H9 (cell line): Measurements from ENCODE around the gene RHOH. TPM values are rescaled to one million over a fixed set of nuclear protein-coding genes. Genes with fewer than 3 reads are reported as not detected.

Source experiments
- DNase-seq: peaks from one replicate; pipeline ENCODE4 v3.0.0-alpha.2; 2017
- H2AFZ ChIP-seq: one replicate; pipeline ENCODE4 v1.6.1; 2013; ENCODE audit warnings: mild to moderate bottlenecking, low read length, control low read depth, moderate library complexity
- H2AK5ac ChIP-seq: 2 replicates; pipeline ENCODE4 v1.6.1; 2013; ENCODE audit warnings: low read length, control low read depth, mixed read lengths; ENCODE audit not compliant: insufficient read length
- H2BK120ac ChIP-seq: one replicate; pipeline ENCODE4 v1.6.1; 2013; ENCODE audit warnings: low read depth, mild to moderate bottlenecking, low read length, control low read depth, inconsistent platforms; ENCODE audit not compliant: poor library complexity, severe bottlenecking
- H2BK12ac ChIP-seq: 2 replicates; pipeline ENCODE4 v1.6.1; 2013; ENCODE audit warnings: low read length, control low read depth, mixed read lengths, low read depth; ENCODE audit not compliant: insufficient read length
- H2BK15ac ChIP-seq: 2 replicates; pipeline ENCODE4 v1.6.1; 2013; ENCODE audit warnings: low read depth, low read length, control low read depth
- H2BK20ac ChIP-seq: one replicate; pipeline ENCODE4 v1.6.1; 2013; ENCODE audit warnings: low read depth, mild to moderate bottlenecking, low read length, control low read depth, inconsistent platforms; ENCODE audit not compliant: poor library complexity, severe bottlenecking
- H2BK5ac ChIP-seq: 2 replicates; pipeline ENCODE4 v1.6.1; 2013; ENCODE audit warnings: low read length, control low read depth, mixed read lengths; ENCODE audit not compliant: insufficient read length
- H3K14ac ChIP-seq: 2 replicates; pipeline ENCODE4 v1.6.1; 2013; ENCODE audit warnings: low read length, control low read depth; ENCODE audit not compliant: insufficient read depth
- H3K18ac ChIP-seq: 2 replicates; pipeline ENCODE4 v1.6.1; 2013; ENCODE audit warnings: low read depth, mild to moderate bottlenecking, mixed read lengths, low read length, control low read depth; ENCODE audit not compliant: insufficient read length
- H3K23ac ChIP-seq: 2 replicates; pipeline ENCODE4 v1.6.1; 2013; ENCODE audit warnings: low read length, control low read depth, mixed read lengths, low read depth; ENCODE audit not compliant: insufficient read length
- H3K23me2 ChIP-seq: 2 replicates; pipeline ENCODE4 v1.6.1; 2013; ENCODE audit warnings: low read depth, mild to moderate bottlenecking, mixed read lengths, low read length, control low read depth; ENCODE audit not compliant: insufficient read length, poor library complexity, severe bottlenecking
- H3K27ac ChIP-seq: 2 replicates; pipeline ENCODE4 v1.5.1; 2013; ENCODE audit warnings: low read length, control low read depth, mixed read lengths, low read depth; ENCODE audit not compliant: insufficient read length
- H3K27me3 ChIP-seq: 2 replicates; pipeline ENCODE4 v1.6.1; 2013; ENCODE audit warnings: low read length, control low read depth, inconsistent platforms; ENCODE audit not compliant: insufficient read depth
- H3K4ac ChIP-seq: 2 replicates; pipeline ENCODE4 v1.6.1; 2013; ENCODE audit warnings: low read depth, mild to moderate bottlenecking, control low read depth, inconsistent platforms, low read length, moderate library complexity
- H3K4me1 ChIP-seq: 2 replicates; pipeline ENCODE4 v1.6.1; 2013; ENCODE audit warnings: low read length, control low read depth, inconsistent platforms; ENCODE audit not compliant: insufficient read depth
- H3K4me2 ChIP-seq: 2 replicates; pipeline ENCODE4 v1.6.1; 2013; ENCODE audit warnings: low read length, control low read depth, mixed read lengths; ENCODE audit not compliant: insufficient read length, insufficient read depth
- H3K56ac ChIP-seq: 2 replicates; pipeline ENCODE4 v1.6.1; 2013; ENCODE audit warnings: low read depth, mild to moderate bottlenecking, mixed read lengths, low read length, control low read depth; ENCODE audit not compliant: insufficient read length
- H3K79me1 ChIP-seq: 2 replicates; pipeline ENCODE4 v1.6.1; 2013; ENCODE audit warnings: low read depth, mild to moderate bottlenecking, moderate library complexity, low read length, control low read depth, inconsistent platforms; ENCODE audit not compliant: insufficient read depth, poor library complexity, severe bottlenecking
- H3K79me2 ChIP-seq: 2 replicates; pipeline ENCODE4 v1.6.1; 2013; ENCODE audit warnings: low read length, control low read depth, inconsistent platforms; ENCODE audit not compliant: insufficient read depth
- H3K9ac ChIP-seq: 2 replicates; pipeline ENCODE4 v1.6.1; 2013; ENCODE audit warnings: low read length, control low read depth, mixed read lengths; ENCODE audit not compliant: insufficient read length; ENCODE audit errors: extremely low read depth
- H3K9me3 ChIP-seq: one replicate; pipeline ENCODE4 v1.6.1; 2013; ENCODE audit warnings: low read depth, low read length, inconsistent platforms; ENCODE audit not compliant: control insufficient read depth
- H3T11ph ChIP-seq: one replicate; pipeline ENCODE4 v1.6.1; 2013; ENCODE audit warnings: mild to moderate bottlenecking, low read length, control low read depth, inconsistent platforms
- H4K20me1 ChIP-seq: one replicate; pipeline ENCODE4 v1.6.1; 2013; ENCODE audit not compliant: control insufficient read depth, insufficient read length, insufficient read depth
- H4K5ac ChIP-seq: 2 replicates; pipeline ENCODE4 v1.6.1; 2013; ENCODE audit warnings: low read depth, mild to moderate bottlenecking, mixed read lengths, low read length, control low read depth; ENCODE audit not compliant: insufficient read length
- H4K8ac ChIP-seq: replicated peaks from 2 replicates; pipeline ENCODE4 v1.6.1; 2013; ENCODE audit warnings: low read length, control low read depth, mixed read lengths, low read depth; ENCODE audit not compliant: insufficient read length
- H4K91ac ChIP-seq: 2 replicates; pipeline ENCODE4 v1.6.1; 2013; ENCODE audit warnings: low read depth, mild to moderate bottlenecking, moderate library complexity, mixed read lengths, low read length, control low read depth; ENCODE audit not compliant: insufficient read length
- H3K27ac Mint-ChIP-seq, 3 experiments: 2 replicates in 2 of 3; 3 replicates in 1 of 3; pipeline ENCODE4 v1.8.0; 2020 to 2021; ENCODE audit warnings: mixed read lengths in 3 of 3, mild to moderate bottlenecking in 1 of 3, moderate library complexity in 1 of 3
- H3K27me3 Mint-ChIP-seq: 2 replicates; pipeline ENCODE4 v1.8.0; 2021; ENCODE audit warnings: low read depth, mild to moderate bottlenecking, moderate library complexity, mixed read lengths
- H3K36me3 Mint-ChIP-seq, 3 experiments: 2 replicates in 2 of 3; 3 replicates in 1 of 3; pipeline ENCODE4 v1.8.0; 2020 to 2021; ENCODE audit warnings: low read depth in 3 of 3, mixed read lengths in 3 of 3; ENCODE audit not compliant: insufficient read depth in 1 of 3
- H3K4me1 Mint-ChIP-seq, 2 experiments: 2 replicates each; pipeline ENCODE4 v1.8.0; 2020; ENCODE audit warnings: mixed read lengths in 2 of 2
- H3K4me3 Mint-ChIP-seq, 2 experiments: 2 replicates in 1 of 2; 3 replicates in 1 of 2; pipeline ENCODE4 v1.8.0; 2020 to 2021; ENCODE audit warnings: mild to moderate bottlenecking in 2 of 2, mixed read lengths in 2 of 2, moderate library complexity in 1 of 2
- H3K9me3 Mint-ChIP-seq, 2 experiments: 2 replicates in 1 of 2; 3 replicates in 1 of 2; pipeline ENCODE4 v1.8.0; 2020; ENCODE audit warnings: mild to moderate bottlenecking in 2 of 2, mixed read lengths in 2 of 2, moderate library complexity in 1 of 2
- CTCF ChIP-seq: fragments of 200-600 bp; sonication (generic); conservative IDR thresholded peaks from 3 replicates; pipeline ENCODE4 v1.8.0; 2021; ENCODE audit warnings: antibody characterized with exemption, mild to moderate bottlenecking
- WGBS: extraction: QIAGEN DNeasy Blood & Tissue Kit; methylation state at CpG from one replicate; pipeline ENCODE4 v1.1.7; 2013; ENCODE audit warnings: missing lambda C conversion rate, low lambda C conversion rate, mixed read lengths; ENCODE audit not compliant: insufficient read length; ENCODE audit errors: extremely low coverage; 5-methylcytosine and 5-hydroxymethylcytosine counted together
- total RNA-seq: library from RNA; stranded (reverse); gene quantifications from 2 replicates; pipeline ENCODE4 v1.2.1, GENCODE V29; 2021

Gene RHOH
- total RNA-seq, 1 experiment from 2014 or later, result 7.1 TPM

DNA sequence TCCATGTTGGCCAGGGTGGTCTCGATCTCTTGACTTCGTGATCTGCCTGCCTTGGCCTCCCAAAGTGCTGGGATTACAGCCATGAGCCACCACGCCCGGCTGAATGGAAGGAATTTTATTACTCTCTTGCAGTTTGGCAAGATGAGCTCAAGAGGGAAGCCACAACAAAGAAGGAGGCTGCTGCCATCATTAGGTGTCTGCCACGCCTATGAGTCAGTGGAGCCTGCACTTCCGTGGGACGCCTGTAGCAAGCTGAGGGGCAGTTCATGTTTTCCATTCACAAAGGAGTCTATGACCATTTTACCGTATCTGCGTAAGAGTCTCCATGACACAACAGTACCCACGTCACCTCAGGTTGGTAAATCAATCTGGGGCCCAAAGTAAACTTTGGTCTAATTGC lies 87.1 kb downstream of the RHOH start:
- DNase-seq, result no peak
- no peak overlapping the region for H2BK20ac ChIP-seq
- no peak overlapping the region for H2AFZ ChIP-seq
- H3T11ph ChIP-seq, result no peak overlapping the region
- H2BK120ac ChIP-seq, result no peak overlapping the region
- H2BK5ac ChIP-seq, result no peak overlapping the region
- no peak; the same call in 2 of the 3 replicates for TF ChIP-seq CTCF
- H3K4me2 ChIP-seq, result no peak overlapping the region
- WGBS, result no CpG with 5 or more reads among the region's 10 CpGs
- H3K9me3 ChIP-seq, result no peaks in the 10 kb centered on the region
- no peak overlapping the region for H3K4ac ChIP-seq
- H2BK15ac ChIP-seq, result no peak overlapping the region
- no peak overlapping the region for H4K5ac ChIP-seq
- H3K79me2 ChIP-seq, result no peaks in the 10 kb centered on the region
- peaks cover 0 to 2% of the 10 kb centered on the region in 2 experiments; a peak in 1 of 5 replicates for H3K9me3 Mint-ChIP-seq
- no peaks in the 10 kb centered on the region; a peak in 1 of 7 replicates for H3K36me3 Mint-ChIP-seq
- H3K14ac ChIP-seq, result no peak overlapping the region
- no peak overlapping the region for H2AK5ac ChIP-seq
- H3K27me3 Mint-ChIP-seq, result peaks cover 2% of the 10 kb centered on the region
- H4K8ac ChIP-seq, result no peak overlapping the region
- no peak overlapping the region for H3K56ac ChIP-seq
- H3K4me3 Mint-ChIP-seq, result no peak overlapping the region
- H3K23me2 ChIP-seq, result no peaks in the 10 kb centered on the region
- H3K4me1 ChIP-seq, result no peaks in the 10 kb centered on the region
- H3K18ac ChIP-seq, result no peak overlapping the region
- H3K4me1 Mint-ChIP-seq, result peaks cover 6 to 9% of the 10 kb centered on the region in 2 experiments
- H4K91ac ChIP-seq, result no peak overlapping the region
- no peak overlapping the region for H3K27ac Mint-ChIP-seq
- no peak overlapping the region for H2BK12ac ChIP-seq
- H3K27me3 ChIP-seq, result no peaks in the 10 kb centered on the region
- no peaks in the 10 kb centered on the region for H3K79me1 ChIP-seq
- no peak overlapping the region for H3K23ac ChIP-seq
- no peaks in the 10 kb centered on the region for H4K20me1 ChIP-seq
- H3K27ac ChIP-seq, result no peak overlapping the region
- no peak overlapping the region for H3K9ac ChIP-seq
